A549 (cell line): ENCODE measurements around the gene CYFIP2.

Experiments used
- EHF ChIP-seq: fragments of 250-450 bp; sonication (Bioruptor Pico); IDR thresholded peaks from 2 replicates; pipeline ENCODE4 v1.5.0; 2020; ENCODE audit warnings: mild to moderate bottlenecking
- EHMT2 ChIP-seq: fragments of 200-600 bp; sonication (generic); IDR thresholded peaks from 2 replicates; pipeline ENCODE4 v1.6.1; 2016; ENCODE audit warnings: antibody characterized with exemption, low read depth, mild to moderate bottlenecking, moderate library complexity
- HDAC2 ChIP-seq: fragments of 200-600 bp; sonication (generic); IDR thresholded peaks from 2 replicates; pipeline ENCODE4 v1.6.1; 2016
- PBX3 ChIP-seq: IDR thresholded peaks from 2 replicates; pipeline ENCODE4 v1.6.1; 2012
- POLR2A ChIP-seq: IDR thresholded peaks from 2 replicates; pipeline ENCODE4 v1.6.1; 2012; ENCODE audit warnings: mild to moderate bottlenecking, low read length
- RAD21 ChIP-seq, 2 experiments: fragments of >200 bp in 1 of 2; sonication (Bioruptor Twin) in 1 of 2; formaldehyde crosslinking in 1 of 2; IDR thresholded peaks in 1 of 2; conservative IDR thresholded peaks in 1 of 2; 2 replicates in 1 of 2; 3 replicates in 1 of 2; pipeline ENCODE4 v1.6.1; 2012 to 2018; ENCODE audit warnings: inconsistent platforms in 1 of 2
- REST ChIP-seq: fragments of 200-600 bp; sonication (generic); IDR thresholded peaks from 2 replicates; pipeline ENCODE4 v1.6.1; 2016; ENCODE audit warnings: antibody characterized with exemption, mild to moderate bottlenecking, moderate library complexity
- RFX5 ChIP-seq: fragments of 450-650 bp; IDR thresholded peaks from 2 replicates; pipeline ENCODE4 v1.7.1; 2014; ENCODE audit warnings: antibody characterized with exemption, mild to moderate bottlenecking, moderate library complexity
- SMC3 ChIP-seq: fragments of >200 bp; sonication (Bioruptor Twin); formaldehyde crosslinking; IDR thresholded peaks from 3 replicates; pipeline ENCODE4 v1.6.1; 2018; ENCODE audit warnings: inconsistent platforms
- ZFP36 ChIP-seq: fragments of 450-650 bp; IDR thresholded peaks from 2 replicates; pipeline ENCODE4 v1.6.1; 2014; ENCODE audit warnings: borderline replicate concordance; ENCODE audit not compliant: partially characterized antibody
- TF ChIP-seq, protein P1 (sequence below): fragments of >200 bp; sonication (Bioruptor Twin); formaldehyde crosslinking; IDR thresholded peaks from 3 replicates; pipeline ENCODE4 v1.5.1; 2016
- TF ChIP-seq, protein P2 (sequence below): IDR thresholded peaks from 2 replicates; pipeline ENCODE4 v1.6.1; 2012

- no peak for TF ChIP-seq HDAC2
- TF ChIP-seq, protein P1, sequence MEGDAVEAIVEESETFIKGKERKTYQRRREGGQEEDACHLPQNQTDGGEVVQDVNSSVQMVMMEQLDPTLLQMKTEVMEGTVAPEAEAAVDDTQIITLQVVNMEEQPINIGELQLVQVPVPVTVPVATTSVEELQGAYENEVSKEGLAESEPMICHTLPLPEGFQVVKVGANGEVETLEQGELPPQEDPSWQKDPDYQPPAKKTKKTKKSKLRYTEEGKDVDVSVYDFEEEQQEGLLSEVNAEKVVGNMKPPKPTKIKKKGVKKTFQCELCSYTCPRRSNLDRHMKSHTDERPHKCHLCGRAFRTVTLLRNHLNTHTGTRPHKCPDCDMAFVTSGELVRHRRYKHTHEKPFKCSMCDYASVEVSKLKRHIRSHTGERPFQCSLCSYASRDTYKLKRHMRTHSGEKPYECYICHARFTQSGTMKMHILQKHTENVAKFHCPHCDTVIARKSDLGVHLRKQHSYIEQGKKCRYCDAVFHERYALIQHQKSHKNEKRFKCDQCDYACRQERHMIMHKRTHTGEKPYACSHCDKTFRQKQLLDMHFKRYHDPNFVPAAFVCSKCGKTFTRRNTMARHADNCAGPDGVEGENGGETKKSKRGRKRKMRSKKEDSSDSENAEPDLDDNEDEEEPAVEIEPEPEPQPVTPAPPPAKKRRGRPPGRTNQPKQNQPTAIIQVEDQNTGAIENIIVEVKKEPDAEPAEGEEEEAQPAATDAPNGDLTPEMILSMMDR = no peak
- no peak for TF ChIP-seq RAD21 (conservative IDR thresholded peaks at IDR 0.05 in 1 of 2, IDR thresholded peaks at IDR 0.05 in 1 of 2)
- TF ChIP-seq SMC3 = no peak
- TF ChIP-seq ZFP36 = no peak
- TF ChIP-seq POLR2A = no peak
- TF ChIP-seq PBX3 = no peak
- no peak for TF ChIP-seq RFX5
- TF ChIP-seq, protein P2, sequence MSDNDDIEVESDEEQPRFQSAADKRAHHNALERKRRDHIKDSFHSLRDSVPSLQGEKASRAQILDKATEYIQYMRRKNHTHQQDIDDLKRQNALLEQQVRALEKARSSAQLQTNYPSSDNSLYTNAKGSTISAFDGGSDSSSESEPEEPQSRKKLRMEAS = no peak
- TF ChIP-seq REST = no peak
- no peak for TF ChIP-seq EHF
- TF ChIP-seq EHMT2 = no peak
Measured at GRCh38 chr5:157245886-157246285, 20.0 kb upstream of the CYFIP2 start.
